Amygdala (tissue), 56 donors: ENCODE data around the gene LDLRAD4.
A peak's percentile ranks its signal among the peaks of the same experiment; 100 is the strongest.

Experiments
- DNase-seq, 56 donors: peaks; one replicate each; lab custom pipeline; 2025; lab: John Stamatoyannopoulos, UW

Gene LDLRAD4

GRCh38 chr18:13613591-13614501, 395.3 kb downstream of the LDLRAD4 start:
- peak in 2 of 56 donors; percentile 26 to 28 for DNase-seq

- peak in 14 of 56 donors; percentile 28 to 64 (median 49) for DNase-seq
These were observed 396.2 kb downstream of the LDLRAD4 start for GRCh38 chr18:13614641-13615288.

GRCh38 chr18:13615432-13615861, 396.9 kb downstream of the LDLRAD4 start:
- DNase-seq: no peak

GRCh38 chr18:13616041-13616440, 397.5 kb downstream of the LDLRAD4 start:
- no peak for DNase-seq

GRCh38 chr18:13616525-13617035, 398.0 kb downstream of the LDLRAD4 start:
- DNase-seq: no peak

GRCh38 chr18:13617826-13618515, 399.4 kb downstream of the LDLRAD4 start:
- DNase-seq: no peak

GRCh38 chr18:13618760-13619438, 400.3 kb downstream of the LDLRAD4 start:
- no peak for DNase-seq

GRCh38 chr18:13619505-13620205, 401.1 kb downstream of the LDLRAD4 start:
- peak in 10 of 56 donors; percentile 21 to 59 (median 48) for DNase-seq

- DNase-seq: no peak
These were observed 401.7 kb downstream of the LDLRAD4 start for GRCh38 chr18:13620206-13620672.

GRCh38 chr18:13620818-13621445, 402.4 kb downstream of the LDLRAD4 start:
- DNase-seq: no peak

GRCh38 chr18:13621446-13621849, 402.9 kb downstream of the LDLRAD4 start:
- no peak for DNase-seq

- peak in 1 of 56 donors; percentile 32 for DNase-seq
These were observed 403.5 kb downstream of the LDLRAD4 start for GRCh38 chr18:13621886-13622619.

- DNase-seq: no peak
These were observed 404.2 kb downstream of the LDLRAD4 start for GRCh38 chr18:13622751-13623150.

- no peak for DNase-seq
These were observed 404.8 kb downstream of the LDLRAD4 start for GRCh38 chr18:13623348-13623747.

GRCh38 chr18:13623871-13624270, 405.3 kb downstream of the LDLRAD4 start:
- peak in 10 of 56 donors; percentile 26 to 67 (median 44) for DNase-seq

- DNase-seq: no peak
These were observed 406.1 kb downstream of the LDLRAD4 start for GRCh38 chr18:13624563-13625237.

- no peak for DNase-seq
These were observed 406.8 kb downstream of the LDLRAD4 start for GRCh38 chr18:13625355-13625754.
